Thyroid gland (tissue), 4 donors: ENCODE data around the gene CDH1.

Experiments
- CTCF ChIP-seq, 6 experiments: fragments of 200-600 bp in 3 of 6; fragments of 450-650 bp in 3 of 6; sonication (generic) in 3 of 6; IDR thresholded peaks; one replicate each; pipeline ENCODE4 v1.5.1; 2016 to 2019; ENCODE audit warnings: antibody characterized with exemption in 6 of 6, mild to moderate bottlenecking in 2 of 6, inconsistent platforms in 1 of 6, moderate library complexity in 1 of 6
- POLR2A ChIP-seq, 2 donors: fragments of 450-650 bp; IDR thresholded peaks; one replicate each; pipeline ENCODE4 v1.6.1; 2017; ENCODE audit warnings: antibody characterized with exemption in 2 of 2, mild to moderate bottlenecking in 2 of 2, moderate library complexity in 1 of 2

- TF ChIP-seq CTCF (IDR thresholded peaks at IDR 0.05) (no peak), POLR2A (IDR thresholded peaks at IDR 0.05) (no peak)
Measured at GRCh38 chr16:68740628-68741346, 3.7 kb downstream of the CDH1 start.
